Retina (tissue), 1 donor: ENCODE measurements around the gene MATCAP1.

Experiments
- DNase-seq: peaks from one replicate; pipeline ENCODE4 v3.0.0-alpha.2; 2016

Gene MATCAP1

GRCh38 chr16:67170949-67171649, 12.7 kb downstream of the MATCAP1 start:
- peak; percentile 52 for DNase-seq

GRCh38 chr16:67170168-67170948, 13.4 kb downstream of the MATCAP1 start, which contains the start of gene NOL3:
Gene NOL3 (plus strand): TSS chr16:67170538.
- DNase-seq = peak; percentile 72

GRCh38 chr16:67169642-67170167, 14.1 kb downstream of the MATCAP1 start:
- peak; percentile 73 for DNase-seq

GRCh38 chr16:67169011-67169451, 14.7 kb downstream of the MATCAP1 start:
- DNase-seq = no peak

GRCh38 chr16:67167588-67167987, 16.2 kb downstream of the MATCAP1 start:
- no peak for DNase-seq

- DNase-seq = no peak
These were observed 17.1 kb downstream of the MATCAP1 start for GRCh38 chr16:67166598-67167168.

GRCh38 chr16:67166110-67166547, 17.6 kb downstream of the MATCAP1 start:
- DNase-seq = no peak

GRCh38 chr16:67165121-67166078, 18.4 kb downstream of the MATCAP1 start:
- DNase-seq = peak; percentile 61

GRCh38 chr16:67164599-67165061, 19.1 kb downstream of the MATCAP1 start, which contains the start of gene HSF4:
Gene HSF4 (plus strand): TSS chr16:67164745. CDS start chr16:67164812, 67 bp downstream.
- no peak for DNase-seq

- no peak for DNase-seq
These were observed 19.7 kb downstream of the MATCAP1 start for GRCh38 chr16:67163999-67164558.

- peak; percentile 94 for DNase-seq
These were observed 20.4 kb downstream of the MATCAP1 start for GRCh38 chr16:67163164-67163998.

- no peak for DNase-seq
These were observed 21.1 kb downstream of the MATCAP1 start for GRCh38 chr16:67162506-67163163.

GRCh38 chr16:67161595-67162058, 22.1 kb downstream of the MATCAP1 start:
- DNase-seq = peak; percentile 2

- DNase-seq = peak; percentile 59
These were observed 24.8 kb downstream of the MATCAP1 start for GRCh38 chr16:67158637-67159600.

GRCh38 chr16:67157892-67158635, 25.7 kb downstream of the MATCAP1 start:
- DNase-seq = no peak

- peak; percentile 1 for DNase-seq
These were observed 26.5 kb downstream of the MATCAP1 start for GRCh38 chr16:67157106-67157748.

- no peak for DNase-seq
These were observed 27.5 kb downstream of the MATCAP1 start for GRCh38 chr16:67156143-67156844.
